Colon (tissue), 2 donors: ENCODE measurements around the gene RACK1.

Experiments
- FAIRE-seq: peaks from 2 replicates; lab custom pipeline; 2012; peaks lifted over from hg19 to GRCh38; lab: Jason Lieb, UNC
- donor health status: control.
- donor health status: control.

RACK1 gene

GRCh38 chr5:181259974-181260719, 16.4 kb upstream of the RACK1 start:
- no peak for FAIRE-seq

- no peak for FAIRE-seq
These were observed 15.6 kb upstream of the RACK1 start for GRCh38 chr5:181259283-181259682.

- no peak for FAIRE-seq
These were observed 14.9 kb upstream of the RACK1 start for GRCh38 chr5:181258576-181258975.

- FAIRE-seq = no peak
These were observed 12.3 kb upstream of the RACK1 start for GRCh38 chr5:181255836-181256578.

GRCh38 chr5:181255276-181255675, 11.6 kb upstream of the RACK1 start:
- no peak for FAIRE-seq

GRCh38 chr5:181248277-181248676, 4.6 kb upstream of the RACK1 start:
- FAIRE-seq = no peak

GRCh38 chr5:181246276-181247049, 2.8 kb upstream of the RACK1 start:
- FAIRE-seq = no peak

- FAIRE-seq = no peak
These were observed 1.9 kb upstream of the RACK1 start for GRCh38 chr5:181245427-181246275.

- no peak for FAIRE-seq
These were observed 615 bp downstream of the RACK1 start for GRCh38 chr5:181243018-181243563.

GRCh38 chr5:181242031-181242451, 1.7 kb downstream of the RACK1 start:
- FAIRE-seq = no peak

- FAIRE-seq = no peak
These were observed 2.2 kb downstream of the RACK1 start for GRCh38 chr5:181241393-181241975.

- no peak for FAIRE-seq
These were observed 4.5 kb downstream of the RACK1 start for GRCh38 chr5:181239062-181239663.

- no peak for FAIRE-seq
These were observed 5.8 kb downstream of the RACK1 start for GRCh38 chr5:181237729-181238385.

GRCh38 chr5:181236954-181237641, 6.6 kb downstream of the RACK1 start:
- FAIRE-seq = no peak

- no peak for FAIRE-seq
These were observed 7.2 kb downstream of the RACK1 start for GRCh38 chr5:181236471-181236870.

- FAIRE-seq = no peak
These were observed 7.9 kb downstream of the RACK1 start for GRCh38 chr5:181235689-181236366.

GRCh38 chr5:181235323-181235688, 8.4 kb downstream of the RACK1 start:
- no peak for FAIRE-seq

GRCh38 chr5:181234455-181235306, 9.0 kb downstream of the RACK1 start:
- FAIRE-seq = no peak
